IPS-20b (cell line): ENCODE data around the gene SERPINE1.
"Not testable (repeated sequence)": the region's sequence is repeated elsewhere in the genome, so short reads cannot be mapped to it uniquely, and the experiment has no call there.

Source experiments
- H3K27ac ChIP-seq: one replicate; pipeline ENCODE4 v1.5.1; 2013; ENCODE audit warnings: low read length
- H3K27me3 ChIP-seq: 2 replicates; pipeline ENCODE4 v1.6.1; 2013; ENCODE audit warnings: mild to moderate bottlenecking, low read length, inconsistent platforms; ENCODE audit not compliant: insufficient read depth
- H3K36me3 ChIP-seq: 2 replicates; pipeline ENCODE4 v1.6.1; 2013; ENCODE audit warnings: low read depth, mild to moderate bottlenecking, inconsistent platforms, low read length, moderate library complexity; ENCODE audit not compliant: insufficient read depth
- H3K4me1 ChIP-seq: 2 replicates; pipeline ENCODE4 v1.6.1; 2013; ENCODE audit warnings: mild to moderate bottlenecking, control low read depth, inconsistent platforms, low read length, moderate library complexity; ENCODE audit not compliant: insufficient read depth
- H3K4me3 ChIP-seq: 2 replicates; pipeline ENCODE4 v1.5.1; 2013; ENCODE audit warnings: mild to moderate bottlenecking, low read length, inconsistent platforms
- H3K9ac ChIP-seq: 2 replicates; pipeline ENCODE4 v1.6.1; 2013; ENCODE audit warnings: low read depth, mild to moderate bottlenecking, inconsistent platforms, low read length, moderate library complexity
- H3K9me3 ChIP-seq: 2 replicates; pipeline ENCODE4 v1.6.1; 2013; ENCODE audit warnings: mild to moderate bottlenecking, low read depth, low read length, inconsistent platforms; ENCODE audit not compliant: insufficient read depth

Gene SERPINE1

DNA sequence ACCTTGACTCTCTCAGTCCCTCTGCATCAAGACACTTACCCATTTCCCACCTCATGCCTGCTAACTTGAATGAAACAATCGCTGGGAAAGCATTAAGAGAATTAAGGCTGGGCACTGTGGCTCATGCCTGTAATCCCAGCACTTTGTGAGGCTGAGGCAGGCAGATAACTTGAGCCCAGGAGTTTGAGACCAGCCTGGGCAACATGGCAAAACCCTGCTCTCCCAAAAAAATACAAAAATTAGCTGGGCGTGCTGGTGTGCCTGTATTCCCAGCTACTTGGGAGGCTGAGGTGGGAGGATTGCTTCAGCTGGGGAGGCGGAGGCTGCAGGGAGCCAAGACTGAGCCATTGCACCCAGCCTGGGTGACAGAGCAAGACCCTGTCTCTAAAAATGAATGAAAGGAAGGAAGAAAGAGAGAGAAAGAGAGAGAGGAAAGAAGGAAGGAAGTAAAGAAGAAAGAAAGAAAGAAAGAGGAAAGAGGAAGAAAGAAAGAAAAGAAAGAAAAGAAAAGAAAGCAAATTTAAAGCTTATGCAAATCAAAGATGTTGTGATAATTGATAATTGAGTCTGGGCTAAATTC is 646 bp downstream of the SERPINE1 start:
- H3K4me1 ChIP-seq = peaks cover 9% of the 10 kb centered on the region; the same call in 1 of the 2 replicates
- no peak overlapping the region; the same call in 1 of the 2 replicates for H3K9ac ChIP-seq
- no peaks in the 10 kb centered on the region; the same call in 1 of the 2 replicates for H3K9me3 ChIP-seq
- no peaks in the 10 kb centered on the region for H3K27me3 ChIP-seq
- peak overlapping the region; percentile 46; the same call in 1 of the 2 replicates for H3K4me3 ChIP-seq
- no peak overlapping the region for H3K27ac ChIP-seq
- H3K36me3 ChIP-seq = no peaks in the 10 kb centered on the region

DNA sequence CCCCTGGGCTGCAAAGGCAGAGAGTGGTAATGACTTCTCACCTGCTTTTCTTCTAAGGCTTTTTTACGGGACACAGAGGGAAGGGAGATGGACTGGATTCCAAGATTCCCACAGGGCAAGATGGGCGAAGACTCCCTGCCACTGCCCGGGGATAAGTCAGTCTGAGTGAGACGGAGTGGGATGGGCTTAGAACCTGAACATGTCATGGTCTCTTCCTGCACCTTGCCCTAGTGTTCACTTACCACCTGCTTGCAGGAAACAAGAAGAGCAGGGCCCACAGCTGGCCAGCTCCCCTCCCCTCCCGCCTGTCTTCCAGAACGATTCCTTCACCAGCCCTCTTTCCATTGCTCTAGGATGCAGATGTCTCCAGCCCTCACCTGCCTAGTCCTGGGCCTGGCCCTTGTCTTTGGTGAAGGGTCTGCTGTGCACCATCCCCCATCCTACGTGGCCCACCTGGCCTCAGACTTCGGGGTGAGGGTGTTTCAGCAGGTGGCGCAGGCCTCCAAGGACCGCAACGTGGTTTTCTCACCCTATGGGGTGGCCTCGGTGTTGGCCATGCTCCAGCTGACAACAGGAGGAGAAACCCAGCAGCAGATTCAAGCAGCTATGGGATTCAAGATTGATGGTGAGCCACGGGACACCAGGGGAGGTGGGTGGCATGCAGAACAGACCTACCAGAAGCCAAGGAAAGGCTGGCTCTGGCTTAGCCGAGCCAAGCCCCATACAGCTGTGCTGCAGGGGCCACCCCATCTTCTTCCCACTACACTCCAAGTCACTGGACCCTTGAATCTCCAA is 1.3 kb downstream of the SERPINE1 start:
- no peaks in the 10 kb centered on the region; the same call in 1 of the 2 replicates for H3K9me3 ChIP-seq
- H3K27ac ChIP-seq = no peak overlapping the region
- peaks cover 7% of the 10 kb centered on the region; the same call in 1 of the 2 replicates for H3K4me1 ChIP-seq
- no peaks in the 10 kb centered on the region for H3K27me3 ChIP-seq
- H3K36me3 ChIP-seq = no peaks in the 10 kb centered on the region
- H3K9ac ChIP-seq = no peak overlapping the region
- H3K4me3 ChIP-seq = no peak overlapping the region

DNA sequence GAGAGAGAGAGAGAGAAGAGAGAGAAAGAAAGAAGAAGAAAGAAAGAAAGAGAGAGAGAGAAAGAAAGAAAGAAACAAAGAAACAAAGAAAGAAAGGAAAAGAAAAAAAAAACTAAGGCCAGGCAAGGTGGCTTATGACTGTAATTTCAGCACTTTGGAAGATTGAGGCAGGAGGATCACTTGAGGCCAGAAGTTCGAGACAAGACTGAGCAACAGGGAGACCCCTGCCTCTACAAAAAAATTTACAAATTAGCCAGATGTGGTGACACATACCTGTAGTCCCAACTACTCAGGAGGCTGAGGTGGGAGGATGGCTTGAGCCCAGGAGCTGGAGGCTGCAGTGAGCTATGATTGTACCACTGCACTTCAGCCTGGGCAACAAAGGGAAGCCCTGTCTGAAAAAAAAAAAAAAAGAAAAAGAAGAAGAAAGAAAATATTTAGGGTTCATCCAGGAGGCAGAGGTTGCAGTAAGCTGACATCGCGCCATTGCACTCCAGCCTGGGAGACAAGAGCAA is 2.8 kb downstream of the SERPINE1 start:
- no peaks in the 10 kb centered on the region for H3K36me3 ChIP-seq
- H3K4me3 ChIP-seq = no peak overlapping the region
- peaks cover 7% of the 10 kb centered on the region; the same call in 1 of the 2 replicates for H3K4me1 ChIP-seq
- H3K9me3 ChIP-seq = no peaks in the 10 kb centered on the region; the same call in 1 of the 2 replicates
- no peak overlapping the region for H3K27ac ChIP-seq
- H3K27me3 ChIP-seq = no peaks in the 10 kb centered on the region
- no peak overlapping the region for H3K9ac ChIP-seq

DNA sequence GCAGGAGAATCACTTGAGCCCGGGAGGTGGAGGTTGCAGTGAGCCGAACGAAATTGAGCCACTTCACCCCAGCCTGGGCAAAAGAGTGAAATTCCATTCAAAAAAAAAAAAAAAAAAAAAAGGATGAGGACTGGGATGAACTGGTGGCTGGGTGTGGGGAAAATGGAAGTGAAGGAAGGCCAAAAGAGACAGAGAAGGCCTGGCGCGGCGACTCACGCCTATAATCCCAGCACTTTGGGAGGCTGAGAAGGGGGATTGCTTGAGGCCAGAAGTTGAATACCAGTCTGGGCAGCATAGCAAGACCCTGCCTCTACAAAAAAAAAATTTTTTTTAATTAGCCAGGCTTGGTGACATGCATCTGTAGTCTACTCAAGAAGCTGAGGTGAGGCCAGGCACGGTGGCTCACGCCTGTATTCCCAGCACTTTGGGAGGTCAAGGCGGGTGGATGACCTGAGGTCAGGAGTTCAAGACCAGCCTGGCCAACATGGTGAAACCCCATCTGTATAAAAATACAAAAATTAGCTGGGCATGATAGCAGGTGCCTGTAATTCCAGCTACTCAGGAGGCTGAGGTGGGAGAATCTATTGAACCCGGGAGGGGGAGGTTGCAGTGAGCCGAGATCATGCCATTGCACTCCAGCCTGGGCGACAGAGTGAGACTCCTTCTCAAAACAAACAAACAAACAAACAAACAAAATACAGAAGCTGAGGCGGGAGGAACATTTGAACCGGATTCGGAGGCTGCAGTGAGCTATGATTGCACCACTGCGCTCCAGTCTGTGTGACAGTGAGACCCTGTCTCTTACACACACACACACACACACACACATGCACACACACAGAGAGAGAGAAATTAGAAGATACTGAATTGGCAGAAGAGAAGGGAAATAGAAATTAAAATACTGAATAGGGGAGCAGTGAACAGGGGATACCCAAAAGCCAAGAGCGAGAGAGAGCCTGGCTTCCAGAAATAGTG is 6.0 kb downstream of the SERPINE1 start:
- H3K9ac ChIP-seq, H3K27me3 ChIP-seq, H3K9me3 ChIP-seq, H3K4me1 ChIP-seq, H3K27ac ChIP-seq, H3K4me3 ChIP-seq, H3K36me3 ChIP-seq: not testable (repeated sequence)

DNA sequence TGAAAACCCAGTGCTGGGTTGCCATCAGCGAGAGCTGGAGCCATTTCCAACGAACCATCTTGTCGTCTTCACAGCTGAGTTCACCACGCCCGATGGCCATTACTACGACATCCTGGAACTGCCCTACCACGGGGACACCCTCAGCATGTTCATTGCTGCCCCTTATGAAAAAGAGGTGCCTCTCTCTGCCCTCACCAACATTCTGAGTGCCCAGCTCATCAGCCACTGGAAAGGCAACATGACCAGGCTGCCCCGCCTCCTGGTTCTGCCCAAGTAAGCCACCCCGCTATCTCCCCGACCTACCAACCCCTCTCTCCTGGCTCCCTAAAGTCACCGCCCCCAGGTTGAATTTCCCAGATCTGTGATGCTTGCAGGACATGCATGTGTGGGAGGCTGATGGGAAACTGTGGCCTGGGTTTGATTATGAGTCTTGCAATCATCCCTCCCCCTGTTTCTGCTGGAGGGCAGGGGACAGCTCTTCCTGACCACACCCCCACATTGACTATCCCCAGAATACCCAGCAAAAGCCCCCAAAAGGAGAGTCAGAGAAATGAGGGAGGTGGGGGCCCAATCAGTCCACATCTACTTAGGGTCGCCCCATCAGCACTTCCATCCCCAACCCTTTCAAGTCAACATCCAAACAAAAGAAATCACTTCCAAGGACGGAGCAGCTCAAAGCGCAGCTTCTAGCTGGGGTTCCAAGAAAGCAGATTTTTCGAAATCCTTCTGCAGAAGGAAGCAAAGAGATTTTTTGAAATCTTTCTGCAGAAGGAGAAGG is 6.9 kb downstream of the SERPINE1 start:
- Histone ChIP-seq H3K27me3 (no peaks in the 10 kb centered on the region), H3K27ac (no peak overlapping the region), H3K9me3 (no peaks in the 10 kb centered on the region), H3K36me3 (peaks cover 8% of the 10 kb centered on the region; the same call in 1 of the 2 replicates), H3K9ac (no peak overlapping the region; the same call in 1 of the 2 replicates), H3K4me3 (no peak overlapping the region), H3K4me1 (no peaks in the 10 kb centered on the region; the same call in 1 of the 2 replicates)

DNA sequence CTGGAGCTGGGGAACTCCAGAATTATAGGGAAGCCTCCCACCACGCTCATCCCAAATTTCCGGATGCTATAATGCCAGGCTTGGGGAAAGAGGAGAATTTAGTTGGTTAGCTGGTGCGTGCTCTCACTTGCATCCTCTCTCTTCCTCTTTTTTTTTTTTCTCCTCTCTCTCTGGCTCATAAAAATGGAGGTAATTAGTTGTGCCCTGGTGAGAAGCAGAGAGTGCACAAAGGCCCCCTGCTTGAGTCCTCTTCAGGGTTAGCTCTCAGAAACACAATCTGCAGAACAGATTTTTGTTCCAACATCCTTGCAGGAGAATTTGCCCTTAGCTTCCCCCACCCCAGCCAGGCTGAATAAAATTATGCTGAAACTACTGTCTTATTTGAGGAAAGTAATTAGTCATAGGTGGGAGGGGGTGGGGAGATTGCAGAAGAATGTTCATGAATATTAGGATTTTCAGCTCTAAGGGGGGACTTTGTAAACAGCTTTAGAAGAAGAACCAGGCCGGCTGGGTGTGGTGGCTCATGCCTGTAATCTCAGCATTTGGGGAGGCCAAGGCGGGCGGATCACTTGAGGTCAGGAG is 7.6 kb downstream of the SERPINE1 start:
- Histone ChIP-seq H3K9ac (peak overlapping the region; percentile 14; the same call in 1 of the 2 replicates), H3K36me3 (peaks cover 8% of the 10 kb centered on the region; the same call in 1 of the 2 replicates), H3K27ac (no peak overlapping the region)

DNA sequence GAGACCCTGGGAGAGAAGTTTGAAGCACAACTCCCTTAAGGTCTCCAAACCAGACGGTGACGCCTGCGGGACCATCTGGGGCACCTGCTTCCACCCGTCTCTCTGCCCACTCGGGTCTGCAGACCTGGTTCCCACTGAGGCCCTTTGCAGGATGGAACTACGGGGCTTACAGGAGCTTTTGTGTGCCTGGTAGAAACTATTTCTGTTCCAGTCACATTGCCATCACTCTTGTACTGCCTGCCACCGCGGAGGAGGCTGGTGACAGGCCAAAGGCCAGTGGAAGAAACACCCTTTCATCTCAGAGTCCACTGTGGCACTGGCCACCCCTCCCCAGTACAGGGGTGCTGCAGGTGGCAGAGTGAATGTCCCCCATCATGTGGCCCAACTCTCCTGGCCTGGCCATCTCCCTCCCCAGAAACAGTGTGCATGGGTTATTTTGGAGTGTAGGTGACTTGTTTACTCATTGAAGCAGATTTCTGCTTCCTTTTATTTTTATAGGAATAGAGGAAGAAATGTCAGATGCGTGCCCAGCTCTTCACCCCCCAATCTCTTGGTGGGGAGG is 10.8 kb downstream of the SERPINE1 start:
- Histone ChIP-seq H3K36me3 (peaks cover 8% of the 10 kb centered on the region; the same call in 1 of the 2 replicates), H3K4me3 (no peak overlapping the region), H3K9me3 (no peaks in the 10 kb centered on the region), H3K4me1 (peaks cover 3% of the 10 kb centered on the region), H3K27ac (no peak overlapping the region), H3K9ac (no peak overlapping the region), H3K27me3 (no peaks in the 10 kb centered on the region)

More for the DNA sequence above, 7.6 kb downstream of the SERPINE1 start:
- H3K9me3 ChIP-seq = no peaks in the 10 kb centered on the region
- no peaks in the 10 kb centered on the region for H3K27me3 ChIP-seq
- H3K4me3 ChIP-seq = no peak overlapping the region
- H3K4me1 ChIP-seq = no peaks in the 10 kb centered on the region; the same call in 1 of the 2 replicates

DNA sequence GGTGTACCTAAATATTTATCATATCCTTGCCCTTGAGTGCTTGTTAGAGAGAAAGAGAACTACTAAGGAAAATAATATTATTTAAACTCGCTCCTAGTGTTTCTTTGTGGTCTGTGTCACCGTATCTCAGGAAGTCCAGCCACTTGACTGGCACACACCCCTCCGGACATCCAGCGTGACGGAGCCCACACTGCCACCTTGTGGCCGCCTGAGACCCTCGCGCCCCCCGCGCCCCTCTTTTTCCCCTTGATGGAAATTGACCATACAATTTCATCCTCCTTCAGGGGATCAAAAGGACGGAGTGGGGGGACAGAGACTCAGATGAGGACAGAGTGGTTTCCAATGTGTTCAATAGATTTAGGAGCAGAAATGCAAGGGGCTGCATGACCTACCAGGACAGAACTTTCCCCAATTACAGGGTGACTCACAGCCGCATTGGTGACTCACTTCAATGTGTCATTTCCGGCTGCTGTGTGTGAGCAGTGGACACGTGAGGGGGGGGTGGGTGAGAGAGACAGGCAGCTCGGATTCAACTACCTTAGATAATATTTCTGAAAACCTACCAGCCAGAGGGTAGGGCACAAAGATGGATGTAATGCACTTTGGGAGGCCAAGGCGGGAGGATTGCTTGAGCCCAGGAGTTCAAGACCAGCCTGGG is 11.4 kb downstream of the SERPINE1 start:
- H3K4me1 ChIP-seq = peaks cover 3% of the 10 kb centered on the region
- no peak overlapping the region for H3K27ac ChIP-seq
- peaks cover 8% of the 10 kb centered on the region; the same call in 1 of the 2 replicates for H3K36me3 ChIP-seq
- H3K27me3 ChIP-seq = no peaks in the 10 kb centered on the region
- H3K9ac ChIP-seq = peak overlapping the region; percentile 3; the same call in 1 of the 2 replicates
- no peaks in the 10 kb centered on the region for H3K9me3 ChIP-seq
- H3K4me3 ChIP-seq = 0 out of 2 replicates have a peak overlapping the region, but pooled peaks have one; percentile 27

DNA sequence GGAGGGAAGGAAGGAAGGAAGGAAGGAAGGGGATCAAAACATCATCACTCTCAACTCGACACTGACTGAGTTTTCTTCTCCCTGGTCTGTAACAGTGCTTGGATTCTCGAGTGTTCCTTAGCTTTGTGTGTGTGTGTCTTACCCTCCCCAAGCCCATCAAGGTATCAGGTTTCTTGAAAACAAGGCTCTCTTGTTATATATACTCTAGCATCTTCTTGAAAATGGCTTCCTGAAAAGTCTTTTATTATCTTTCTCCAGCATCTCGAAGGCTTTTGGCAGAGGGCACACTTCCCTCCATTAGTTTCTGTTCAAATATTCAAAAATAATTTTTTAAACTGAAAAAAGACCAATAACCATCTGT is 13.4 kb downstream of the SERPINE1 start:
- H3K27ac ChIP-seq = no peak overlapping the region
- H3K4me1 ChIP-seq = peaks cover 3% of the 10 kb centered on the region
- no peaks in the 10 kb centered on the region for H3K27me3 ChIP-seq
- no peak overlapping the region for H3K4me3 ChIP-seq
- no peaks in the 10 kb centered on the region for H3K9me3 ChIP-seq
- no peak overlapping the region for H3K9ac ChIP-seq
- H3K36me3 ChIP-seq = peaks cover 8% of the 10 kb centered on the region; the same call in 1 of the 2 replicates
